Stimulated activated CD4-positive, alpha-beta T cell treated with anti-CD3 and anti-CD28 coated beads, Interleukin-12 subunit alpha, Interleukin-12 subunit beta, amount 100 ng/mL, for 24 hours (primary cell): ENCODE results near the gene ETV3.

Source experiments
- DNase-seq, 2 experiments: peaks; one replicate each; pipeline ENCODE4 v3.0.0-alpha.2; 2020; ENCODE audit warnings: low read depth in 2 of 2

The ETV3 gene

GRCh38 chr1:157091186-157091585 lies 47.0 kb downstream of the ETV3 start:
- DNase-seq = no peak

- DNase-seq = no peak
Measured at GRCh38 chr1:157090771-157091170, 47.4 kb downstream of the ETV3 start.

DNA sequence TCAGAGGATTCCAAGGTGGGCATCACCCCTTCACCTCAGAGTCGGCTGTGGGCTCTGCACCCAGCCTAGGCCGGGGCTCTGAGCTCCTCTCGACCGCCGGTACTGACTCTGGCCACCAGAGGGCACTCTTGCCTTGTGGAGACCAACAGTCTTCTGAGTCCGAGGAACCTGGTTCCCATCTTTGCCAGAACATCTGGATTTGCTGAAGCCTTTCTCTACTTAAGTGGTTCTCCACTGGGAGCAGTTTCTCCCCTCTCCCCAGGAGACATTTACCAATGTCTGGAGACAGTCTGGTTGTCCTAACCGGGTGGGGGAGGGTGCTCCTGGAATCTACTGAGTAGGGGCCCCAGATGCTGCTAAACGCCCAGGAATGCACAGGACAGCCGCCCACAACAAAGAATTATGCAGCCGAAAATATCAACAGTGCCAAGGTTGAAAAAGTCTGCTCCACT lies 48.0 kb downstream of the ETV3 start:
- peak; percentile 74 to 89 for DNase-seq

DNA sequence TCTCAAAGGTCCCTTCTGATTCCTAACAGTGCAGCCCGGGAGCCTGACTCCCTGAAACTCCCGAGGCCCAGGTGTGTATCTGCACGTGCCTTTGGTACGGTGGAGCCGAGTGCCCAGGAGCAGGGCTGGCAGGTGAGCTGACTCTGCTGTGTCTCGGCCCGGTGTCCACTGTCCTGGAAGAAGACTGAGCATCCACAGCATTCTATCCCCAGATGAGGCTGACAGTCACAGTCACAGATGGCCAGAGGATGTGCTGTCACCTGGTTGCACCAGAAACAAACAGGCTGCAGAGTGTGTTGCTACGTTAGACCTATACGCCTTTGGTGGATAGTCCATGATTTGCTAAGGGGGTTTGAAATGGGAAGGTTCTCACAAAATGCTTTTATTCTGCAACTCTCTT lies 48.4 kb downstream of the ETV3 start:
- no peak for DNase-seq

- no peak for DNase-seq
Measured at GRCh38 chr1:157088607-157089006, 49.6 kb downstream of the ETV3 start.

- no peak for DNase-seq
Measured at GRCh38 chr1:157087030-157087429, 51.2 kb downstream of the ETV3 start.

DNA sequence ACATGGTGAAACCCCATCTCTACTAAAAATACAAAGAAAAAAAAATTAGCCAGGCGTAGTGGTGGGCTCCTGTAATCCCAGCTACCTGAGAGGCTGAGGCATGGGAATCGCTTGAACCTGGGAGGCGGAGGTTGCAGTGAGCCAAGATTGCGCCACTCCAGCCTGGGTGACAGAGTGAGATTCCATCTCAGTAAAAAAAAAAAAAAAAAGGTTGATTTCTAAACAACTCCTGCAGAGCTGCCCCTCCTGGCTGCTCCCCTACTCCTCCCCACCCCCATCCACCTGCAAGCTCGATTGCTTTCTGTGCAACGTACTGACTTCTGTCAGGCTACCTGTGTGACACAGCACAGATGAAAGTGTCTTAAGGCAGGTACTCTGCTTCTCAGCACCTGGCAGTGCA lies 51.9 kb downstream of the ETV3 start:
- no peak for DNase-seq

- no peak for DNase-seq
Measured at GRCh38 chr1:157085421-157085820, 52.8 kb downstream of the ETV3 start.

GRCh38 chr1:157084720-157085119 lies 53.5 kb downstream of the ETV3 start:
- no peak for DNase-seq

GRCh38 chr1:157081707-157082106 lies 56.5 kb downstream of the ETV3 start:
- DNase-seq = no peak

DNA sequence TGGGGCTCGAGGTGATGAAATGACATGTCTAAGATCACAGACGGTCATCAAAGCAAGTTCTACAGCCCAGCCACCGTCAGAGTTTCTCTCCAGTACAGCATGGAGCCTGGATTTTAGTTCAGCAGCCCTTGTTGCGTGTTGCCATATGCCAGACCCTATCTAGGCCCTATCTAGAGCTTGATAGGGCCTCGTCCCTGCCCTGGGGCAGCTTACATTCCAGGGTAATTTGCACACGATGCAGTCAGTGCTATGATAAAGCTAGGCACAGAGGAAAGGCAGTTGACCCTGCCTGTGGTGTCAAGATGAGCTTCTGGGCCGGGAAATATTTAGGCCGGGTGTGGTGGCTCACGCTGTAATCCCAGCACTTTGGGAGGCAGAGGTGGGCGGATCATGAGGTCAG lies 57.5 kb downstream of the ETV3 start:
- no peak for DNase-seq

- DNase-seq = no peak
Measured at GRCh38 chr1:157077394-157077793, 60.8 kb downstream of the ETV3 start.

DNA sequence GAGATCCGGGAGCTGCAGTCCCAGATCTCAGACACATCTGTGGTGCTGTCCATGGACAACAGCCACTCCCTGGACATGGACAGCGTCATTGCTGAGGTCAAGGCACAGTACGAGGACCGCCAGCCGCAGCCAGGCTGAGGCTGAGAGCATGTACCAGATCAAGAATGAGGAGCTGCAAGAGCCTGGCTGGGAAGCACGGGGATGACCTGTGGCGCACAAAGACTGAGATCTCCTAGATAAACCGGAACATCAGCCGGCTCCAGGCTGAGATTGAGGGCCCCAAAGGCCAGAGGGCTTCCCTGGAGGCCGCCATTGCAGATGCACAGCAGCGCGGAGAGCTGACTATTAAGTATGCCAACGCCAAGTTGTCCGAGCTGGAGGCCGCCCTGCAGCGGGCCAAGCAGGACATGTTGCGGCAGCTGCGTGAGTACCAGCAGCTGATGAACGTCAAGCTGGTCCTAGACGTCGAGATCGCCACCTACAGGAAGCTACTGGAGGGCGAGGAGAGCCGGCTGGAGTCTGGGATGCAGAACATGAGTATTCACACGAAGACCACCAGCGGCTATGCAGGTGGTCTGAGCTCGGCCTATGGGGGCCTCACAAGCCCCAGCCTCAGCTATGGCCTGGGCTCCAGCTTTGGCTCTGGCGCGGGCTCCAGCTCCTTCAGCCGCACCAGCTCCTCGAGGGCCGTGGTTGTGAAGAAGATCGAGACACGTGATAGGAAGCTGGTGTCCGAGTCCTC lies 64.1 kb downstream of the ETV3 start:
- peak in 1 of 2 experiments; percentile 46 for DNase-seq
